ENCODE results near the gene SRSF1.
A peak's percentile ranks its signal among the peaks of the same experiment; 100 is the strongest.
"Not testable (repeated sequence)": the region's sequence is repeated elsewhere in the genome, so short reads cannot be mapped to it uniquely, and the experiment has no call there.

Gene SRSF1

DNA sequence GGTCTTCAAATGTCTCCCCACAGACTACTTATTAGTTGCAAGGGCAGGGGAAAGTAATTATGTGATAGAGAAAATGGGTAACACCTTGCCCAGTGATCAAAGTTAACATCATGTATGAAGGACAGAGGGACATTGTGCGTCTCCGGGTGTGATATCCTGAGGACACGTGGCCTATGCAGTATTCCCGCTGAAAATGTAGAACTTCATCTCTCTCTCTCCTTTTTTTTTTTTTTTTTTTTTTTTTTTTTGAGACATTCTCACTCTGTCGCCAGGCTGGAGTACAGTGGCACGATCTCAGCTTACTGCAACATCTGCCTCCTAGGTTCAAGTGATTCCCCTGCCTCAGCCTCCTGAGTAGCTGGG lies 43.9 kb downstream of the SRSF1 start:
- no peak for DNase-seq

DNA sequence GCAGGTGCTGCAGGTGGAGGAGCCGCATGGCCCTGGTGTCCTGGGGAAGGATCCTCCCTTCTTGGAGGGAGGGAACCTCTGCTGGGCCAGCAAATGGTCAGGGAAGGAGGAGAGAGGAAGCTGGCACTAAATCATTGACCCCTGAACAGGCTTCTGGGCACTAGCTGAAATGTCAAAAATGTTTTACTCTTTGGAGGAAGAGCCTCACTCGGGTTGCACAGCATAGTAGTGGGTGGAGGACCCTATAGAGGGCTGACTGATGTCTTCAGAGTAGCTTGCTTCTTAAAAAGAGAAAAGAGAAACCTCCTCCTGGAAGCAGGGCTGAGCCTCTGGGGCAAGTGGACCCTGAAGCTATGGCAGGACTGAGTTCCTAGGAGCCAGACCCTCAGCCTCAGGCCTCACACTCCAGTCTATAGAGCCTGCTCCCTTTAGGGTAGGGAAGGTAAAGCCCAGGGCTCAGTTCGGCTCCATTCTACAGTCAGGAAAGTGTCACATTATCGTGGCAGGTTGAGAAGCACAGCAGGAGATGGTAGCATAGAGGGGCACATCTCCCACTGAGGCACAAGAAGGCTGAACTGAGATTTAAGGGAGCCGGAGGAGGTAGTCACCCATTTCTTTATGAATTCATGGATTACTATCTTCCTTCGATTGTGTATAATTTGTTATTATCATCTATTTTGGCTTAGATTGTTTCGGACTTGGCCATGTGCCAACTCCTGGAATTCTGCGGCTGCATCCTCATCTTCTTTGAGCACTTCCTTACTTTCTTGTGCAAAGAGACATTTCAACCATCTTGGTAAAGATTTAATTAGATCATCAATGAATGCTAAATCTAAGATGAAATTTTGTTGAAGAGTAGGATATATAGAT lies 44.5 kb downstream of the SRSF1 start:
- DNase-seq = no peak

DNA sequence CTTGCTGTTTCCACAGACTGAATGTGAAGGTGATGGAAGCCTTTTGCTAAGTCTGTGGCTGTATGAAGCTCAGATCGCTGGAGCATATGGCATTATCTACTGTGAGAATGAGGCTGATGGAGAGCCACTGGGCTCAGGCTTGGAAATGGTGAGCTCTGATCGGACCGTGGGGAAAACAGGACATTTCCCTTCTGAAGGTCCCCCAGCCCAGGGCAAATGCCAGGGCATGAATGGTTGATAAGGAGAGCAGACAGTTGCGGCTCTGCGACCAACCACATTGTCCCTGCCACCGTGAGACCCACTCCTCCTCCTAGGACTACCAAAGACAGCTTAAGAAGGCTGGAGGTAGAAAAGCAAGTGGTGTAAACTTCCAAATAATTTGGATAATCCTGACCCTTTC lies 47.1 kb downstream of the SRSF1 start:
- no peak for DNase-seq

DNA sequence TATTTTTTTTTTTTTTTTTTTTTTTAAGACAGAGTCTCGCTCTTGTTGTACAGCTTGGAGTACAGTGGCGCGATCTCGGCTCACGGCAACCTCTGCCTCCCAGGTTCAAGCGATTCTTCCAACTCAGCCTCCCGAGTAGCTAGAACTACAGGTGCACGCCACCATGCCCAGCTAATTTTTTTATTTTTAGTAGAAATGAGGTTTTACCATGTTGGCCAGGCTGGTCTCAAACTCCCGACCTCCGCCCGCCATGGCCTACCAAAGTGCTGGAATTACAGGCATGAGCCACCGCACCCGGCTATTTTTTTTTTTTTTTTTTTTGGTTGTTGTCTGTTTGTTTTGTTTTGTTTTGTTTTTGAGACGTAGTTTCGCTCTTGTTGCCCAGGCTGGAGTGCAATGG lies 48.7 kb downstream of the SRSF1 start:
- not testable (repeated sequence) for DNase-seq

DNA sequence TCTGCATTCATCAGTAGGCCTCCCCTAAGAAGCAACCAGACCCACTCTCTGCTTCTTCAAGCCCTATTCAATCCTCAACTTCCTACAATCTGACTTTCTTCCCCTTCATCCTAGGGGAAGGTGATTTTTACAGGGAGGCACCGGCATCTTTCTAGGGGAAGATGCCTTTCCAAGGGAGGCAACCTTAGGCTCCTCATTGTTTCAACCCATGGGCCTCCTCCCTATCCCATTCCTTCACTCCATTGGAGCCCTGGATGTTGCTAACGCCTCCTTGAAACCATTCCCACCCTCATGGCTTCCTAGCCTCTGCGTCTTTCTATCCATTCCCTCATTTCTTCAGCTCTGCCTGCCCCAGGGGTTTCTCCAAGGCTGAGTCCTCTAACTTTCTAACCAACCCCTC lies 49.2 kb downstream of the SRSF1 start:
- DNase-seq = no peak

DNA sequence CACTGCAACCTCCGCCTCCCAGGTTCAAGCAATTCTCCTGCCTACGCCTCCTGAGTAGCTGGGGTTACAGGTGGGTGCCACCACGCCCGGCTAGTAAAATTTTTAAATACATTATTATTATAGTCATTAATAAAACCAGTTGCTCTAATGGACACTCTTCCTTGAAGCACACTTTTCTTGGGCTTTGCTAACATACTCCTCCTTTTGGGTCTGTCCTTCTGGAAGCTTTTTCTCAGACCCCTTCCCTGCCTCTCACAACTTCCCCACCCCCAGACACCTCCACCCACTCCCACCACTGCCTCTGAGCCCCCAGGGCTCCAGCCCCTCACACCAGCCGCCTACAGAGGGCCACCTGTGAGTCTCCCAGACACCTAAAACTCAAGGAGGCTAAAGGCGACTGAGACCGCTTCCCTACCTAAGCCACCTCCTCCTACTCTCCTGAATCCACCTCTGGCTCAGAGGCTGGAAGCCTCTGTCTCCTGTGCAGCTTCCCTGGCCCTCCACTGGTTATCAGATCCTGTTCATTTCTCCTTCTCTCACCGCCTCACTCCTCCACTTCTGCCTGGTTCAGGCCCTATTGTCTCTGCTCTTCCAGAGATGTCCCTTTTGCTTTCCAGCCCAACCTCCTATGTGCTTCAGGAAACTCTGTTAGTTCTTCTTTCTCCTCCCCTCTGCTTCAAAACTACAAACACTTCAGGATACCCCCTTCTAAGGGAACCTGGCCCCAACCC lies 49.8 kb downstream of the SRSF1 start:
- no peak for DNase-seq

DNA sequence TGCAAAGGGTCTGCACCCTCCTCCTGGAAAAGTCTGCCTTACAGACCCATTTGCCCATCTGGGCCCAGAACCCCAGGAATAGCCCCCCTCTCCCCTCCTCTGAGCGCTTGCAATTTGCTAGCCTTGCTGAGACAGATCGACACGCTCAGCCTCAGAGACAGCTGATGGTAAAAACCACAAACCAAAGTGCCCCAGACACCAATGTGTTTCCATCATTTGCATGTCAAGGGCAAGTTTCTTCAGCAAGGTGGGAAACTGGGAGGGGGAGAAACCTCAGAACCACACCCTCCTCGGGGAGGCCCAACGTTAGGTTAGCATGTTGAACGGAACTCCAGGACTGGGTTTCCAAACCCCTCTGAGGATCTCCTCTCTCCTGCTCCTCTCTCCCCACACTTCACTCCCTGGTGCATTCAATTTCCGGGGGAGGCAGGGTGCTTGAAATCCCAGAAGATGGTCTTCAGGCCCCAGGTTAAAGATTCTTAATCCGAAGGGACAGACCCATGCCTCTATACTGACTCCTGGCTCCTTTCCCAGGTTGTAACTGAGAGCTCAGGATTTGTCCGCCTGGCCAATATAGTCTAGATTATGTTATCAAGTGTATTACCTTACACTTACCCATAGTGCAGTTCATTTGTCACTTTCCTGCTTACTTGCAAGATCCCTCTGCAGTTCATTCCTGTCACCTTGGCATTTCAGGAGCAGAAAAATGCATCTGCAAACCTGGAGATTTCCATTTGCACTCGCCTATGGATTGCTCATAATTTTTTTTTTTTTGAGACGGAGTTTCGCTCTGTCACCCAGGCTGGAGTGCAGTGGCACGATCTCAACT lies 50.5 kb downstream of the SRSF1 start:
- DNase-seq = peak; percentile 55

DNA sequence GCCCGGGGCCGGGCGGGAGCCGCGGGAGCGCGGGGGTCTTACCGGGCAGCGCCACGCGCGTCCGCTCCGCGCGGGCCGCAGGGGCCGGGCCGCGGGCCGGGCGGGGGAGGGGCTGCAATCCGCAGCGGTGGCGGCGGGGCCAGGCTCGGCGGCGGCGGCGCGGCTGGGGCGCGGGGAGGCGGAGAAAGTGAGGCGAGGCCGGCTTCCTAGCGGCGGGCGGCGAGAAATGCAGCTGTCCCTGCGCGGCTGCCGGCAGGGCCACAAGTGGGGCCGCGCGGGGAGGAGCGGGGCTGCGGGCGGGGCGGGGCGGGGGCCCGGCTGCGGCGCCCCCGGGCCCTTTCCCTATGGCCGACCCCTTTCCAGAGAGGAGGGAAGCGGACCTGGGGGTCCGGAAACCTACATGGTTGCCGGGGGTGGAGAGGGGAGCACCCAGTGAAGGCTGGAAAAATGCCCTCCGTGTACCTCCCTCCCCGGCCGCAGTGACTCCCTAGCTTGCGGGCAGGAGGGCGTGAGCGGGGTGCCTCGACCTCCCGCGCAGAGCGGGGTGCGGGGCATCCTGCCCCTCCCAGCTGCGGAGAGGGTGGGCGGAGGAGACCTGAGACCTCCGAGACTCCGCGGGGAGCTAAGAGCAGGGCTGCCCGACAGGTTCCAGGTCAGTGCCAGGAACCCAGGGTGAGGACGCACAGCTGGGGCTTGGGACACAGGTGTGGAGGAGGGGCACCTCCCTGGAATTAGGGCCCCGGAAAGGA lies 51.7 kb downstream of the SRSF1 start, which contains the start of gene CUEDC1:
TSS of gene CUEDC1 (minus strand) at position 230 of the 749 bp plus-strand sequence. CDS start 69,848 bp downstream, outside the sequence.
- peak; percentile 82 for DNase-seq

DNA sequence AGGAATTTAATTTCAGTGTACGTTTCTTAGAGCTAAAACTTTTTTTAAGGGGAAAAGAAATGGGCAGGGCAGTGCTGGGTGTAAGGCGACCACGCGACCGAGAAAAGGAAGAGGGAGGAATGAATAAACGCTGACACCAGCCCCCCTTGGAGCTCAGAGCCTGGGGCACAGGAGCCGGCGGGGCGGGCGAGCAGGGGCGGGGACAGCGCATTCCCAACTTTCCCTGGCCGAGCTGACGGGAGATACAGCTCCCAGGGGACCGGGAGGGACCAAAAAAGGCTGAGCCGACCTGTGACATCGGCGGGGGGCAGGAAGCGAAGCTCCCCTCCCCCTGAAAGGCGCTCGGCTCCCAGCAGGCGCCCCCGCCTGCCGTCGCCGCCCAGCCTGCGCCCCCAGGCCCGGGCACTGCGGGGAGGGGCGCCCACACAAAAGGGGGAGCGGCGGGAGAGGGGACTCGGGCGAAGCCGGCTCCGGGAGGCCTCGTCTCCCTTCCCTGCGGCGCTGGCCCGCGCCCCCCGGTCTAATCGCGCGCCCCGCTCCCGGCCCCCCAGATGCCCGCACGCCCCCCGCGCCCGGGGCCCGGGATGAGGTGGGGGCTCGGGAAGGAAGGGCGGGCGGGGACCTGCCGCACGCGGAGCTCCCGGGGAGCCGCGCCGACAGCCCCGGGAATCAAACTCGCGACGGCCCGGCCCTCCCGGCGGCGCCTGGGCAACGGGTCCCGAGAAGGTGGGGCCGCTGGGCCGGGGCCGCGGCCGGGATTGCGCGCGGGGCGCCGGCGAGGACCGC lies 52.5 kb downstream of the SRSF1 start:
- no peak for DNase-seq

DNA sequence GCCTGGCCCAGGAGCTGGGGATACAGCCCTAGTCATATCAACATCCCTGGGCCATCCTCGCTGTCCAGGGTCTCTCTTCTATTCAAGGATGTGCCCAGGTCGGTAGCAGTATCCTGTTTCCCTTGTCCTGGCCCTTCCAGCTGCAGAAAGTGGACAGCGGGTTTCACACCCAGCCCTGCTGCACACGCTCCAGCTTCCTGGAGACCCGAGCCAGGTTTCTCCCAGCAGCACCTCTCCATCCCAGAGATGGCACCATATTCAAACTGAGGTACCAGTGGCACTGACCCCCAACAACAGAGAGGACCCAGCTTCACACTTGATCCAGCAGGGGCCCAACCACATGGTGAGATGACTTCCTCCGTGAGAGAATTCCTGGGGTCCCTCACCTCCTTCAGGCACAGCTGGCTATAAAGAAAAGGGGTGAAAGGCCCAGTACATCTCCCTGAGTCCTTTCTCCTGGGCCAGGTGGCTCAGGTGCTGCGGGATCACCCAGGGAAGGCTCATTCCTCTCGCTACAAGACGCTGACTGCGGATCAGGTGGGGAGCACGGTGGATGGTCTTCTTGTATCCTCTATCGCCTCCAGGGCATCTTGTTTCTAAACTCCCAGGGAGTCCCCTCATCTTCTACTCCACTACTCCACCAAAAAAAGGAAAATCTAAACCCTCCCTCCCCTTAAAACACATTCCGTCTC lies 53.2 kb downstream of the SRSF1 start:
- no peak for DNase-seq

Data from stimulated activated CD4-positive, alpha-beta T cell treated with anti-CD3 and anti-CD28 coated beads, Interleukin-15, amount 100 ng/mL, for 24 hours (primary cell).